ENCODE results near the gene EDA. TPM values are rescaled to one million over a fixed set of nuclear protein-coding genes. Genes with fewer than 3 reads are reported as not detected.

The EDA gene
- total and polyA plus RNA-seq, 10 of the 15 experiments (the other 5 are each of a cell fraction or from before 2014, with no cell fraction given): 0.06 TPM; not detected in 9

DNA sequence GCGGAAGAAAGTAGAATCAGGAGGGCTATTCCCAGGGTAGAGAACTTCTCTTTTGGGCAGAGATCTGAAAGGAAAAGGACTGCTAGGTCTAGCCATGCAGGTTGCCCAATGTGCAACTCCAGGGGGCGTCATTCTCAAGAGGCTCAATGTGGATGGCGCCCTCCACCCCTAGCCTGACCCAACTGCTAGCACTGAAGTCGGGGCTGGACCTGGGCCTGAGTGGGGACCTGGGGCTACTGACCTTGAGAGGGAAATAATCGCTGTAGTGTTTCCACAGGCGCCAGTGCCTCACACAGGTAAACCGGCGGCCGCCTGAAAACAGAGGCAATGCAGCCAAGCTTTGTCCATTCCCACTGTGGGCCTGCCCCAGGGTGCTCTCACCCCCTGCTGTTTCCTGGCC, 427.8 kb downstream of the EDA start (continued):
- TF ChIP-seq, protein P1, sequence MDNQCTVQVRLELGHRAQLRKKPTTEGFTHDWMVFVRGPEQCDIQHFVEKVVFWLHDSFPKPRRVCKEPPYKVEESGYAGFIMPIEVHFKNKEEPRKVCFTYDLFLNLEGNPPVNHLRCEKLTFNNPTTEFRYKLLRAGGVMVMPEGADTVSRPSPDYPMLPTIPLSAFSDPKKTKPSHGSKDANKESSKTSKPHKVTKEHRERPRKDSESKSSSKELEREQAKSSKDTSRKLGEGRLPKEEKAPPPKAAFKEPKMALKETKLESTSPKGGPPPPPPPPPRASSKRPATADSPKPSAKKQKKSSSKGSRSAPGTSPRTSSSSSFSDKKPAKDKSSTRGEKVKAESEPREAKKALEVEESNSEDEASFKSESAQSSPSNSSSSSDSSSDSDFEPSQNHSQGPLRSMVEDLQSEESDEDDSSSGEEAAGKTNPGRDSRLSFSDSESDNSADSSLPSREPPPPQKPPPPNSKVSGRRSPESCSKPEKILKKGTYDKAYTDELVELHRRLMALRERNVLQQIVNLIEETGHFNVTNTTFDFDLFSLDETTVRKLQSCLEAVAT (IDR thresholded peaks at IDR 0.05): no peak
- TF ChIP-seq STAT3 (IDR thresholded peaks at IDR 0.05; ENCODE audit: low read depth, low read length) (no peak), CUX1 (IDR thresholded peaks at IDR 0.05; ENCODE audit: insufficient replicate concordance, low read depth, low read length) (no peak), EED (IDR thresholded peaks at IDR 0.05; ENCODE audit: low read depth) (no peak), ZSCAN29 (IDR thresholded peaks at IDR 0.05) (no peak), ZBED1 (IDR thresholded peaks at IDR 0.05; ENCODE audit: borderline replicate concordance) (no peak), SUZ12 (IDR thresholded peaks at IDR 0.05; ENCODE audit: unreplicated experiment) (no peak), SREBF2 (IDR thresholded peaks at IDR 0.05; ENCODE audit: low read length) (no peak)
